HG03139 (cell line): ENCODE data around the gene FHIP1B.

Experiments used
- ATAC-seq: cut with Tn5 transposase; IDR thresholded peaks from one replicate; pipeline ENCODE4 v1.9.1; 2021; ENCODE audit not compliant: unreplicated experiment

The FHIP1B gene

GRCh38 chr11:6240139-6240538 is 5.7 kb upstream of the FHIP1B start:
- no peak for ATAC-seq

- no peak for ATAC-seq
Measured at GRCh38 chr11:6238902-6239301, 4.5 kb upstream of the FHIP1B start, which contains the start of gene CNGA4. CNGA4 (plus strand) TSS chr11:6239089; CDS start chr11:6239207, 118 bp downstream.

- ATAC-seq: no peak
Measured at GRCh38 chr11:6237761-6238302, 3.4 kb upstream of the FHIP1B start.

GRCh38 chr11:6237266-6237665 is 2.8 kb upstream of the FHIP1B start:
- ATAC-seq: no peak

- ATAC-seq: no peak
Measured at GRCh38 chr11:6233984-6234386, 451 bp downstream of the FHIP1B start.

GRCh38 chr11:6232899-6233298 is 1.5 kb downstream of the FHIP1B start:
- ATAC-seq: no peak

GRCh38 chr11:6229911-6230310 is 4.5 kb downstream of the FHIP1B start:
- no peak for ATAC-seq

GRCh38 chr11:6228520-6228919 is 5.9 kb downstream of the FHIP1B start:
- no peak for ATAC-seq

- no peak for ATAC-seq
Measured at GRCh38 chr11:6225896-6226295, 8.5 kb downstream of the FHIP1B start.

GRCh38 chr11:6225024-6225423 is 9.4 kb downstream of the FHIP1B start:
- no peak for ATAC-seq

- no peak for ATAC-seq
Measured at GRCh38 chr11:6224421-6224820, 10.0 kb downstream of the FHIP1B start.

GRCh38 chr11:6223854-6224253 is 10.6 kb downstream of the FHIP1B start:
- no peak for ATAC-seq

GRCh38 chr11:6219359-6219758 is 15.1 kb downstream of the FHIP1B start:
- ATAC-seq: no peak

GRCh38 chr11:6217722-6218121 is 16.7 kb downstream of the FHIP1B start:
- ATAC-seq: no peak

- ATAC-seq: no peak
Measured at GRCh38 chr11:6216501-6216900, 17.9 kb downstream of the FHIP1B start.

GRCh38 chr11:6214530-6214929 is 19.9 kb downstream of the FHIP1B start:
- ATAC-seq: no peak

- ATAC-seq: no peak
Measured at GRCh38 chr11:6210274-6210955, 24.0 kb downstream of the FHIP1B start.

GRCh38 chr11:6209801-6210200 is 24.6 kb downstream of the FHIP1B start:
- ATAC-seq: no peak

GRCh38 chr11:6206456-6207180 is 27.8 kb downstream of the FHIP1B start:
- ATAC-seq: no peak

- no peak for ATAC-seq
Measured at GRCh38 chr11:6205366-6205765, 29.1 kb downstream of the FHIP1B start, which contains the start of gene C11orf42. C11orf42 (plus strand) TSS chr11:6205557; CDS start chr11:6205616, 59 bp downstream.

GRCh38 chr11:6204706-6205105 is 29.7 kb downstream of the FHIP1B start:
- no peak for ATAC-seq

- peak; percentile 67 for ATAC-seq
Measured at GRCh38 chr11:6203327-6203726, 31.1 kb downstream of the FHIP1B start.
